ENCODE measurements around the gene LYAR. TPM values are rescaled to one million over a fixed set of nuclear protein-coding genes. Genes with fewer than 3 reads are reported as not detected.

LYAR gene, protein sequence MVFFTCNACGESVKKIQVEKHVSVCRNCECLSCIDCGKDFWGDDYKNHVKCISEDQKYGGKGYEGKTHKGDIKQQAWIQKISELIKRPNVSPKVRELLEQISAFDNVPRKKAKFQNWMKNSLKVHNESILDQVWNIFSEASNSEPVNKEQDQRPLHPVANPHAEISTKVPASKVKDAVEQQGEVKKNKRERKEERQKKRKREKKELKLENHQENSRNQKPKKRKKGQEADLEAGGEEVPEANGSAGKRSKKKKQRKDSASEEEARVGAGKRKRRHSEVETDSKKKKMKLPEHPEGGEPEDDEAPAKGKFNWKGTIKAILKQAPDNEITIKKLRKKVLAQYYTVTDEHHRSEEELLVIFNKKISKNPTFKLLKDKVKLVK
- polyA plus RNA-seq (2013) = 28.2 and 29.5 TPM in 2 replicates

DNA sequence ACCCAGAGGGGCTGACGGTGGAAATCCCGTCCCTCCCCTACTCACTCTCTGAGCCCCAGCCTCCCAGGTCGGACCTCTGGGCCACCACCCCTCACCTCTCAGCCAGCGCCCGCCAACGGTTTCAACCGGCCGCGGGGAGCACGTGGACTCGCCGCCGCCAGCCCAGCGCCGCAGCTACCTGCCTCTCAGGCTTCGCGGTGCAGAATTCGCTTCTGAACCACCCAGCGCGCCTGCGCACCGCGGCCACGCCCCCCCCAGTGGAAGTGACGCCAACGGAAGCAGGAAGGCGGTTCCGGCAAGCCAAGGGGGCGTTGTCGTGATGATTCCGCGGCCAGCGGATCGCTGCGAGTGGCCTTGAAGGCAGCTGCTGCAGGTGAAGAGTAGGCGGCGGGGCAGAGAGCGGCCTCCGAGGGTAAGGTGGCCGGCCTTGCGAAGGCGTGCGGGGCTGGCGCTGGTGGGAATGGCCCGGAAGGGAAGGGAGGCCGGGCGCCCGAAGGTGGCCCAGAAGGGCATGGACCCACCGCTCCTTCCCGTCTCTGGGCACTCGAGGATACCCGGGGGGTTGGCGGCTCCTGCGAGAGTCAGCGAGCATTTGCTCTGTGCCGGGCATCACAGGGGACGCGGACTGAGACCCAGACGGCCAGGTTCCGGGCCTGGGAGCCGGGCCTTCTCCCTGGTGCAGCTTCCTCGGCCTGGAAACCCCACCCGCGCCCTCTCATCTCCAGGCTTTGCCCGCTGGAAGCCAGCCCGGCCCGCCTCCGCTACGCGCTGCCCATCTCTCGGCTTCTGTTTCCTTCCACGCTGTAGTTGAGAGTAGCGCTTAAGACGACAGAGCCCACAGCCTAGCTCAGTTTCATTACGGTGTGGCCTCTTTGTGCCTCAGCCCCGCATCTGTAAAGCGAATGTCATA, at the start of gene LYAR, which contains the start of gene ZBTB49:
Gene LYAR (minus strand): TSS at position 214 of the 910 bp plus-strand sequence. CDS start 6,412 bp downstream, outside the sequence.
Gene ZBTB49 (plus strand): TSS at position 311 of the 910 bp plus-strand sequence. CDS start 9,695 bp downstream, outside the sequence.
- peak within 1 kb of the TSS; percentile 94 for H3K4me3 ChIP-seq (ENCODE audit: low read depth, low read length)
- peak within 1 kb of the TSS; percentile 95 for H4K8ac ChIP-seq (ENCODE audit: low read depth, low read length)
- peak within 1 kb of the TSS; percentile 85 for H3K14ac ChIP-seq (ENCODE audit: low read length)
- H3K79me1 ChIP-seq (ENCODE audit: low read length) = peaks cover 2% of the 10 kb centered on the region
- peaks cover 4% of the 10 kb centered on the region for H3K79me2 ChIP-seq (ENCODE audit: control insufficient read depth, insufficient read depth, low read length, poor library complexity)
- H3K9ac ChIP-seq (ENCODE audit: low read length) = peak within 1 kb of the TSS; percentile 91
- H3K9me3 ChIP-seq (ENCODE audit: insufficient read depth, low read depth, low read length) = no peaks in the 10 kb centered on the region
- no peak within 1 kb of the TSS for H2BK5ac ChIP-seq (ENCODE audit: low read depth, low read length, poor library complexity)
- H3K18ac ChIP-seq (ENCODE audit: low read length) = peak within 1 kb of the TSS; percentile 83
- peak within 1 kb of the TSS; percentile 65 for H3K4me2 ChIP-seq (ENCODE audit: low read length)
- no peak within 1 kb of the TSS for H2BK120ac ChIP-seq (ENCODE audit: insufficient read depth, low read length, poor library complexity)
- H3K27me3 ChIP-seq (ENCODE audit: insufficient read depth, low read length) = no peaks in the 10 kb centered on the region
- H2AFZ ChIP-seq (ENCODE audit: insufficient read depth, low read length, poor library complexity) = peak within 1 kb of the TSS; percentile 94
- no peak within 1 kb of the TSS for H3K23ac ChIP-seq (ENCODE audit: low read length)
- peaks cover under 1 to 9% of the 10 kb centered on the region in 2 experiments for H3K36me3 ChIP-seq (ENCODE audit: control insufficient read depth in 1 of 2, insufficient read depth in 2 of 2, low read length in 2 of 2)
- peak within 1 kb of the TSS; percentile 47 for H4K12ac ChIP-seq (ENCODE audit: low read depth, low read length)
- H3K4me1 ChIP-seq (ENCODE audit: control insufficient read depth in 1 of 2, insufficient read depth in 2 of 2, low read length in 2 of 2) = peaks cover 9 to 15% of the 10 kb centered on the region in 2 experiments
- no peak within 1 kb of the TSS for H3K27ac ChIP-seq (ENCODE audit: low read depth, low read length)
- DNase-seq = peak; percentile 92 to 95
- WGBS (ENCODE audit: extremely low coverage, insufficient coverage, insufficient read length) = no CpG with 5 or more reads among the region's 77 CpGs
- H2AK5ac ChIP-seq (ENCODE audit: low read length) = no peak within 1 kb of the TSS
- peak within 1 kb of the TSS; percentile 20 for H4K91ac ChIP-seq (ENCODE audit: low read depth, low read length)
- peak within 1 kb of the TSS; percentile 41 for H3K4ac ChIP-seq (ENCODE audit: low read depth, low read length)
- H2BK12ac ChIP-seq (ENCODE audit: low read length) = no peak within 1 kb of the TSS

DNA sequence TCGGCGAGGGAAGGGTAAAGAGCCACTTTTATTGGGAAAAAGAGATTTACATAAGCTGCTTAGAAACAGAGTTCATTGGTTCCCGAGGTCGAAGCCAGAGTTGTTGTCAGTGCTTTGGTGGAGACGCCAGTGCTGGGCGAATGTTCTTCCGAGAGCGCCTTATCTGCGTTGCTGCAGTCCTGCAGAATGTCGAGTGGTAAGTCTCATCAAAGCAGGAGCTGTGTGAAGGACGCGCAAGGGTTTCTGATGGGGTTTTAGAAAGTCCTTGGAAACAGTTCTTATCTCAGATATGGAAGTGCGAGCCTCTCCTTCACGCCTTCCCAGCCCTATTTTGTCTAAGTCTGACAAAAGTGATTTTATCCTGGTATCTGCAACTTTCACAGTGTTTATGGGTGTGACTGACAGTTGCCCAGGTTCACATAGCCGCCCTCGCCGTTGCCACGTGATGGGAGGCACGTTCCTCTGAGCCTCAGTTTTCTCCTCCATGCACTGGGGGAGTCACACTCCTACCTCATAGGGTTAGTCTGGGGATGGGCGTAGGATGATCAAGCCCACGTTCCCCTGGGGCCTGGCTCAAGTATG, 49.6 kb upstream of the LYAR start:
- Histone ChIP-seq H4K91ac (ENCODE audit: low read depth, low read length) (no peak overlapping the region), H3K9ac (ENCODE audit: low read length) (no peak overlapping the region), H3K79me2 (ENCODE audit: control insufficient read depth, insufficient read depth, low read length, poor library complexity) (no peaks in the 10 kb centered on the region), H3K36me3 (ENCODE audit: control insufficient read depth in 1 of 2, insufficient read depth in 2 of 2, low read length in 2 of 2) (no peaks in the 10 kb centered on the region), H3K23ac (ENCODE audit: low read length) (no peak overlapping the region), H2AFZ (ENCODE audit: insufficient read depth, low read length, poor library complexity) (no peak overlapping the region), H3K4me3 (ENCODE audit: low read depth, low read length) (no peak overlapping the region), H3K4ac (ENCODE audit: low read depth, low read length) (no peak overlapping the region), H4K8ac (ENCODE audit: low read depth, low read length) (no peak overlapping the region), H3K18ac (ENCODE audit: low read length) (no peak overlapping the region), H2BK12ac (ENCODE audit: low read length) (no peak overlapping the region), H3K14ac (ENCODE audit: low read length) (no peak overlapping the region), H3K27me3 (ENCODE audit: insufficient read depth, low read length) (no peaks in the 10 kb centered on the region), H3K4me2 (ENCODE audit: low read length) (no peak overlapping the region), H2BK5ac (ENCODE audit: low read depth, low read length, poor library complexity) (no peak overlapping the region), H4K12ac (ENCODE audit: low read depth, low read length) (no peak overlapping the region), H2AK5ac (ENCODE audit: low read length) (no peak overlapping the region), H2BK120ac (ENCODE audit: insufficient read depth, low read length, poor library complexity) (no peak overlapping the region), H3K9me3 (ENCODE audit: insufficient read depth, low read depth, low read length) (no peaks in the 10 kb centered on the region), H3K27ac (ENCODE audit: low read depth, low read length) (no peak overlapping the region), H3K4me1 (ENCODE audit: control insufficient read depth in 1 of 2, insufficient read depth in 2 of 2, low read length in 2 of 2) (no peaks in the 10 kb centered on the region), H3K79me1 (ENCODE audit: low read length) (no peaks in the 10 kb centered on the region)
- no CpG with 5 or more reads among the region's 21 CpGs for WGBS (ENCODE audit: extremely low coverage, insufficient coverage, insufficient read length)
- DNase-seq = no peak

GRCh38 chr4:4338210-4339001, 48.5 kb upstream of the LYAR start:
- no peak overlapping the region for H3K4me2 ChIP-seq (ENCODE audit: low read length)
- no peak overlapping the region for H2BK120ac ChIP-seq (ENCODE audit: insufficient read depth, low read length, poor library complexity)
- H2BK5ac ChIP-seq (ENCODE audit: low read depth, low read length, poor library complexity) = no peak overlapping the region
- WGBS (ENCODE audit: extremely low coverage, insufficient coverage, insufficient read length) = no CpG with 5 or more reads among the region's 11 CpGs
- H3K79me1 ChIP-seq (ENCODE audit: low read length) = no peaks in the 10 kb centered on the region
- H3K27ac ChIP-seq (ENCODE audit: low read depth, low read length) = no peak overlapping the region
- H4K91ac ChIP-seq (ENCODE audit: low read depth, low read length) = no peak overlapping the region
- H4K8ac ChIP-seq (ENCODE audit: low read depth, low read length) = no peak overlapping the region
- H2AFZ ChIP-seq (ENCODE audit: insufficient read depth, low read length, poor library complexity) = no peak overlapping the region
- peak overlapping the region; percentile 19 for H3K4me3 ChIP-seq (ENCODE audit: low read depth, low read length)
- H3K9me3 ChIP-seq (ENCODE audit: insufficient read depth, low read depth, low read length) = peaks cover 3% of the 10 kb centered on the region
- no peak overlapping the region for H3K4ac ChIP-seq (ENCODE audit: low read depth, low read length)
- no peak overlapping the region for H2BK12ac ChIP-seq (ENCODE audit: low read length)
- no peaks in the 10 kb centered on the region for H3K4me1 ChIP-seq (ENCODE audit: control insufficient read depth in 1 of 2, insufficient read depth in 2 of 2, low read length in 2 of 2)
- H3K36me3 ChIP-seq (ENCODE audit: control insufficient read depth in 1 of 2, insufficient read depth in 2 of 2, low read length in 2 of 2) = no peaks in the 10 kb centered on the region
- no peak overlapping the region for H2AK5ac ChIP-seq (ENCODE audit: low read length)
- no peak overlapping the region for H3K18ac ChIP-seq (ENCODE audit: low read length)
- H3K27me3 ChIP-seq (ENCODE audit: insufficient read depth, low read length) = no peaks in the 10 kb centered on the region
- no peak overlapping the region for H3K9ac ChIP-seq (ENCODE audit: low read length)
- no peak overlapping the region for H4K12ac ChIP-seq (ENCODE audit: low read depth, low read length)
- no peaks in the 10 kb centered on the region for H3K79me2 ChIP-seq (ENCODE audit: control insufficient read depth, insufficient read depth, low read length, poor library complexity)
- H3K23ac ChIP-seq (ENCODE audit: low read length) = no peak overlapping the region
- DNase-seq = no peak
- no peak overlapping the region for H3K14ac ChIP-seq (ENCODE audit: low read length)

Measured in trophoblast cell (in vitro differentiated cells and primary cell).